Cardiac fibroblast (primary cell): ENCODE data around the gene JAZF1.
A peak's percentile ranks its signal among the peaks of the same experiment; 100 is the strongest.

Source experiments
- DNase-seq, 2 donors: peaks; one replicate each; pipeline versions ENCODE4 v3.0.0 to v3.0.0-alpha.2; 2010; ENCODE audit warnings: low read depth in 2 of 2
- H3K4me3 ChIP-seq, 2 donors: replicated peaks in 1 of 2; 1 replicate in 1 of 2; 2 replicates in 1 of 2; pipeline ENCODE4 v1.5.1; 2011; ENCODE audit warnings: low read depth in 2 of 2, low read length in 2 of 2, mild to moderate bottlenecking in 2 of 2, moderate library complexity in 1 of 2
- CTCF ChIP-seq: IDR thresholded peaks from one replicate; pipeline ENCODE4 v1.5.1; 2011; ENCODE audit warnings: low read depth, mild to moderate bottlenecking, low read length, inconsistent platforms

Gene JAZF1

GRCh38 chr7:27871866-27872265 is 308.7 kb downstream of the JAZF1 start:
- TF ChIP-seq CTCF: no peak
- DNase-seq: no peak
- no peak overlapping the region for H3K4me3 ChIP-seq

- no peak for TF ChIP-seq CTCF
- DNase-seq: no peak
- H3K4me3 ChIP-seq: no peak overlapping the region
These were observed 309.5 kb downstream of the JAZF1 start for GRCh38 chr7:27871086-27871485.

GRCh38 chr7:27870595-27870994 is 310.0 kb downstream of the JAZF1 start:
- H3K4me3 ChIP-seq: no peak overlapping the region
- TF ChIP-seq CTCF: no peak

DNA sequence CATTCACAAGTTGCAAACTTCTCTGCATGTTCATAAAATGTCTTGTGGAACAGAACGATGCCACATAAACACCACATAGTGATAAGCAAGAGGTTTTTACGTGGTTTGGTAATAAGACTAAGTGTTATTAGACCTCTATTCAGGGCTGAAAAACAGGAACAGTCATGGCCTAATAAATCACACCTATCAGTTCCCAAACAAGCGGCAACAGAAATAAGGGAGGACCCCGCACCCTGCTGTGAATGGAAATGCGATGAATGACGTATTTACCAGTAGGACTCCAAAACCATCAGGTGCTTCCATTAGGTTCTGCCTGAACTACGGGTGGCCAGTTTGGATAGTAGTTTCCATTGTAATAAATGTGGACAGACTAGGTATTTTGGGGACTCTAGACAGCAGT is 311.5 kb downstream of the JAZF1 start:
- no peak for TF ChIP-seq CTCF

More at GRCh38 chr7:27870595-27870994, 310.0 kb downstream of the JAZF1 start:
- DNase-seq: no peak

GRCh38 chr7:27868131-27868550 is 312.5 kb downstream of the JAZF1 start:
- no peak overlapping the region for H3K4me3 ChIP-seq
- TF ChIP-seq CTCF: no peak
- peak; percentile 5 to 51 for DNase-seq

More for the DNA sequence above, 311.5 kb downstream of the JAZF1 start:
- H3K4me3 ChIP-seq: no peak overlapping the region
- DNase-seq: no peak

GRCh38 chr7:27866828-27867672 is 313.5 kb downstream of the JAZF1 start:
- H3K4me3 ChIP-seq: no peak overlapping the region
- TF ChIP-seq CTCF: no peak
- no peak for DNase-seq
